Testis (tissue), 3 donors: Measurements from ENCODE around the gene BTLA. TPM values are rescaled to one million over a fixed set of nuclear protein-coding genes. Genes with fewer than 3 reads are reported as not detected.

Source experiments
- DNase-seq: peaks from one replicate; pipeline ENCODE4 v3.0.0-alpha.2; 2019
- H3K27ac ChIP-seq, 2 donors: fragments of 200-600 bp; sonication (generic); one replicate each; pipeline ENCODE4 v1.5.1; 2019
- H3K27me3 ChIP-seq: fragments of 200-600 bp; sonication (generic); one replicate; pipeline ENCODE4 v1.5.1; 2019
- H3K36me3 ChIP-seq: fragments of 200-600 bp; sonication (generic); one replicate; pipeline ENCODE4 v1.5.1; 2017; ENCODE audit warnings: low read depth; ENCODE audit errors: missing control alignments
- H3K4me1 ChIP-seq: fragments of 200-600 bp; sonication (generic); one replicate; pipeline ENCODE4 v1.5.1; 2019
- H3K4me3 ChIP-seq, 2 donors: fragments of 200-600 bp; sonication (generic); one replicate each; pipeline ENCODE4 v1.5.1; 2017 to 2019
- H3K9me3 ChIP-seq: fragments of 200-600 bp; sonication (generic); one replicate; pipeline ENCODE4 v1.5.1; 2017
- POLR2A ChIP-seq: fragments of 450-650 bp; IDR thresholded peaks from one replicate; pipeline ENCODE4 v1.6.1; 2017; ENCODE audit warnings: antibody characterized with exemption, mild to moderate bottlenecking, moderate library complexity
- WGBS, 2 donors: methylation state at CpG; one replicate each; pipeline ENCODE4 v1.1.5; 2018; 5-methylcytosine and 5-hydroxymethylcytosine counted together
- intact Hi-C: fragments of 100-400 bp; cut with DNase I; formaldehyde crosslinking; loops from one replicate; pipeline ENCODE4 v1.15.1; 2023; ENCODE audit warnings: low total_unique reads
- polyA plus RNA-seq: library from polyadenylated mRNA; stranded (reverse); fragments of 350-450 nt; fragmentation: Illumina TruSeq; extraction: RNeasy Lipid Tissue Mini Kit (QIAGEN cat#74804); gene quantifications from one replicate; pipeline ENCODE4 v1.2.3, GENCODE V29; 2014; ENCODE audit warnings: low read depth, low replicate concordance; ENCODE audit not compliant: insufficient read depth
- total RNA-seq, 2 donors: library from RNA; depleted of rRNA; stranded (reverse); fragments of >200 nt; gene quantifications; one replicate each; pipeline ENCODE4 v1.2.3, GENCODE V29; 2016
- TF ChIP-seq, protein P1 (sequence below), 3 experiments: fragments of 450-650 bp in 2 of 3; fragments of 200-600 bp in 1 of 3; sonication (generic) in 1 of 3; IDR thresholded peaks; one replicate each; pipeline ENCODE4 v1.5.1; 2016 to 2019; ENCODE audit warnings: antibody characterized with exemption in 3 of 3, mild to moderate bottlenecking in 2 of 3, moderate library complexity in 1 of 3

The BTLA gene
- total and polyA plus RNA-seq, 3 donors from 2014 or later: 0.50 to 1.4 (median 1.2) TPM

DNA sequence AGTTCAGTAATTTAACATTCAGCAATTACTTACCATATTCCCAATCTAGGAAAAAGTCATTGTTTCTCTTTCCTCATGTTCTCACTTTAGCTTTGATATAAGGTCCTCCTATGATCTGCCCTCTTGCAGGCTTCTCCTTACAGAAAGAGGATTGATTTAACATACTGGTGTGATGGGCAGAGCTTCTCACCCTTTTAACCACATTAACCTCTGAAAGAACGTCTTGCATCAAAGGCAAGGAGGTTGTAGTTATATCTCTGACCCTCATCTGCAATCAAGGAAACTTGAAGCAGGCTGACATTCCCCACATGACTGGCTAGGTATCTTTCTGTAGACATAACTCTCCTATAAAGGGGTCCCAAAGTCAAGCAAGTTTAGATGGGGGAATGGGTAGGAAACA lies 39.5 kb downstream of the BTLA start:
- TF ChIP-seq, protein P1, sequence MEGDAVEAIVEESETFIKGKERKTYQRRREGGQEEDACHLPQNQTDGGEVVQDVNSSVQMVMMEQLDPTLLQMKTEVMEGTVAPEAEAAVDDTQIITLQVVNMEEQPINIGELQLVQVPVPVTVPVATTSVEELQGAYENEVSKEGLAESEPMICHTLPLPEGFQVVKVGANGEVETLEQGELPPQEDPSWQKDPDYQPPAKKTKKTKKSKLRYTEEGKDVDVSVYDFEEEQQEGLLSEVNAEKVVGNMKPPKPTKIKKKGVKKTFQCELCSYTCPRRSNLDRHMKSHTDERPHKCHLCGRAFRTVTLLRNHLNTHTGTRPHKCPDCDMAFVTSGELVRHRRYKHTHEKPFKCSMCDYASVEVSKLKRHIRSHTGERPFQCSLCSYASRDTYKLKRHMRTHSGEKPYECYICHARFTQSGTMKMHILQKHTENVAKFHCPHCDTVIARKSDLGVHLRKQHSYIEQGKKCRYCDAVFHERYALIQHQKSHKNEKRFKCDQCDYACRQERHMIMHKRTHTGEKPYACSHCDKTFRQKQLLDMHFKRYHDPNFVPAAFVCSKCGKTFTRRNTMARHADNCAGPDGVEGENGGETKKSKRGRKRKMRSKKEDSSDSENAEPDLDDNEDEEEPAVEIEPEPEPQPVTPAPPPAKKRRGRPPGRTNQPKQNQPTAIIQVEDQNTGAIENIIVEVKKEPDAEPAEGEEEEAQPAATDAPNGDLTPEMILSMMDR (IDR thresholded peaks at IDR 0.05): no peak
- TF ChIP-seq POLR2A: no peak
- WGBS, 2 donors: 40 to 45% methylated on average over 1 of the region's 1 CpG

DNA sequence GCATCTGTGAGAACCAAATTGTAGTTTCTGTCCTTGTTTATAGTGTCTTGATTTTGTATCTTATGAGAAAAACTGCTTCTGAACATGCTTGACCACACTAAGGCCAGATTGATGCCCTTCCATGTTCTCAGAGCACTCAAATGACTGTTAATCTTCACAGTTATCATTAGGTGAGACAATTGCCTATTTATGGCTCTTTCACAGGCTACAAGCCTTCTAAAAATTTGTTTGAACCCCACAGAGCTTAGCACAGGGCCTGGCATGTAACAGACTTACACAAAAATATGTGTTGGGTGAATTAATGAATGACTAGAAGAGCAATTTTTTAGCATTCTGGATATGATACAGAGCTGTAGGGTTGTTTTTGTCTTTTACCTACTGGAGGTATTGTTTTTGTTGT lies 43.1 kb downstream of the BTLA start:
- DNase-seq: no peak
- H3K4me1 ChIP-seq: no peaks in the 10 kb centered on the region
- no peaks in the 10 kb centered on the region for H3K36me3 ChIP-seq
- H3K27ac ChIP-seq: no peak overlapping the region
- intact Hi-C loops: no loop called here
- no peak overlapping the region for H3K4me3 ChIP-seq
- no peaks in the 10 kb centered on the region for H3K27me3 ChIP-seq
- no peaks in the 10 kb centered on the region for H3K9me3 ChIP-seq
- no peak for TF ChIP-seq POLR2A
- TF ChIP-seq, protein P1 (IDR thresholded peaks at IDR 0.05): no peak

More for the DNA sequence above, 39.5 kb downstream of the BTLA start:
- no peak for DNase-seq
- Histone ChIP-seq H3K4me1 (no peaks in the 10 kb centered on the region), H3K9me3 (no peaks in the 10 kb centered on the region), H3K27me3 (no peaks in the 10 kb centered on the region), H3K4me3 (no peak overlapping the region), H3K27ac (no peak overlapping the region), H3K36me3 (no peaks in the 10 kb centered on the region)
- intact Hi-C loops: no loop called here

DNA sequence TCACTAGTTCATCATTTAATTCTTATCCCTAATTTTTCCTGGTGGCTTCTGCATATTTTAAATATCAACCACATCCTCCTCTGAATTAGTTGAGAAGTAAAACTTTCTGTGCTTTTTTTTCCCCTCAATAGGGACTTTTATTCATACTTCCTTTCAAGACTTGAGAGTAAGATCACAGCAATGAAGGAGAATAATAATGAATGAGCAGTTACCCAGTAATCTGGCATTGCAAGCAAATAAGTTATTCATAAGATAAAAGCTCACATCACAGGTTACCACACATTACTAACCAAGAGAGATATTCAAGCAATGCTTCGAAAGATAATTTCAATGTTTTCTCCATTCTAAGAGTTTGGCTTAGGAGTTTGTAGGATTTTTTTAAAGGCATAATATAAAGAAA lies 50.3 kb downstream of the BTLA start:
- TF ChIP-seq, protein P1 (IDR thresholded peaks at IDR 0.05): no peak
- TF ChIP-seq POLR2A: no peak
- no peak for DNase-seq

DNA sequence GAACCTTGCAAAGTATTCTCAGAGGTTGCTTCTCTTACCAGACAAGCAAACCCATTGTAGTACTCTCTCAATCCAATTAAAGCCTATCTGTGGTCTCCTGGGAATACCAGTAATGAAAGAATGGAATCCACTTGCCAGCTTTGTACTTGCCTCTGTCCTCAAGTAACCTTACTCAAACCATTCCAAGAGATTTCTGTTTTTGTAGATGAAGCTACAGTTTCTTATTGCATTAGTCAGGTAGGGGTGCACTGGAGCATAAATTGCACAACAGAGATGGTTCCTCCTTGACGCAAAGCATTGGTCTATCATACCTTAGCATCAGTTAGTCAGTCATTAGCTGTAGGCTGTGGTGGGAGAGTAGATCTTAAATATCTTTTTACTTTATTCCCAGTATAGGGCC lies 52.9 kb downstream of the BTLA start:
- no peak for DNase-seq
- intact Hi-C loops: no loop called here
- 79 to 88% methylated on average over 1 of the region's 1 CpG for WGBS, 2 donors

More for the DNA sequence above, 50.3 kb downstream of the BTLA start:
- intact Hi-C loops: no loop called here
- no peaks in the 10 kb centered on the region for H3K36me3 ChIP-seq
- WGBS, 2 donors: 38 to 93% methylated on average over 1 of the region's 1 CpG
- H3K27me3 ChIP-seq: no peaks in the 10 kb centered on the region
- no peak overlapping the region for H3K27ac ChIP-seq
- H3K4me3 ChIP-seq: no peak overlapping the region
- H3K9me3 ChIP-seq: no peaks in the 10 kb centered on the region
- H3K4me1 ChIP-seq: no peaks in the 10 kb centered on the region

GRCh38 chr3:112445839-112446238 lies 53.4 kb downstream of the BTLA start:
- Histone ChIP-seq H3K9me3 (no peaks in the 10 kb centered on the region), H3K27me3 (no peaks in the 10 kb centered on the region), H3K36me3 (no peaks in the 10 kb centered on the region), H3K27ac (no peak overlapping the region), H3K4me1 (no peaks in the 10 kb centered on the region), H3K4me3 (no peak overlapping the region)
- intact Hi-C loops: no loop called here
- no peak for DNase-seq
- TF ChIP-seq, protein P1 (IDR thresholded peaks at IDR 0.05): no peak
- no peak for TF ChIP-seq POLR2A
- WGBS, 2 donors: 87 to 92% methylated on average over 2 of the region's 2 CpGs

More for the DNA sequence above, 52.9 kb downstream of the BTLA start:
- no peaks in the 10 kb centered on the region for H3K4me1 ChIP-seq
- no peaks in the 10 kb centered on the region for H3K9me3 ChIP-seq
- no peaks in the 10 kb centered on the region for H3K27me3 ChIP-seq
- no peak overlapping the region for H3K27ac ChIP-seq
- no peak overlapping the region for H3K4me3 ChIP-seq
- H3K36me3 ChIP-seq: no peaks in the 10 kb centered on the region
- TF ChIP-seq, protein P1 (IDR thresholded peaks at IDR 0.05): no peak
- no peak for TF ChIP-seq POLR2A
